SK-N-DZ (cell line): Measurements from ENCODE around the gene EOMES.

Experiments
- DNase-seq: peaks from one replicate; pipeline ENCODE4 v3.0.0-alpha.2; 2015; ENCODE audit warnings: low spot score

EOMES gene

DNA sequence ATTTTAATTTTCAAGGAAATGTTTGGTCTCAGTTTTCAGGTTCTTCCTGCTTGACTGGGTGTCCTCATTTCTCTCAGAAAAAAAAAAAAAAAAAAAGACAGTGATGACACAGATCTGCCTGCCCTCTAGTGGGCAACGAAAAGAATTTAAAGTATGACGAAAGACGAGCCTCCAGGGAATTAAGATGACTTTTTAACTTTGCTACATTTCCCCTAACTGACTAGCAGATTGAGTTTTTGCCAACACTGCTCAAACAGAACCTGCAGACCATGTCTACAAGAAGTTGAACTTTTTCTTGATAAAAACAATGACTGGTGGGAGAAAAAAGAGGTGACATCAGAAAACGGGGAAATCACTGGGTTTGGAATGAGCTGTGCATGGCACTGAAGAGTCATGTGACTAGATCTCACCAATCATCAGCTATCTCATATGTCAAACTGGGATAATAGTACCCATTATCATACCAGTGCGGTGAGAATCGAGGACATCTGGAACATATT lies 40.8 kb downstream of the EOMES start:
- DNase-seq: peak; percentile 83

DNA sequence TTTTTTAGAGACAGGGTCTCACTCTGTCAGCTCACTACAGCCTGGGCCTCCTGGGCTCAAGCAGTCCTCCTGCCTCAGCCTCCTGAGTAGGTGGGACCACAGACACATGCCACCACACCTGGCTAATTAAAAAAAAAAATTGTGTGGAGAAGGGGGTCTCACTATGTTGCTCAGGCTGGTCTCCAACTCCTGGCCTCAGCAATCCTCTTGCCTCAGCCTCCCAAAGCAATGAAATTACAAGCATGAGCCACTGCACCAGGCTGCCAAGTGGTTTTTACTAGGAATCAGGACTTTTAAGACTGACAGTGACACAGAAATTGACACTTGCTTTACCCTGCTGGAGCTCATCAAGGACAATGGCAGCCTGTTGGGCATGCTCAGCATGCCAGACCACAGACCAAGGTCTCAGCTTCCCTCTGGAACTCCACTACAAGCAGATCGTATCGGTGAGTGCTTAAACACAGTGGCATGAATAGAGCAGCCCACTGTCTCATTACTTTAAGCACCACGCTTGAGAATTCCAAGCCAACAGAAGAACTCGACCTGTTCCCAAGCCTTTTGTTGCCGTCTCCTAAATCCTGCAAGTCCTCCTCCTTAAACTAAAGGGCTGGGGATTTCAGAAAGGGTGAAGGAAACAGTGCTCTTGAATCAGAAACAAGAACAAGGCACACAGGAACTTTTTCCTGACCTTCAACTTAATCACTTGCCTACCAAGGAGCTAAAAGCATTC lies 41.4 kb downstream of the EOMES start:
- DNase-seq: no peak

GRCh38 chr3:27679691-27680090 lies 42.4 kb downstream of the EOMES start:
- no peak for DNase-seq

DNA sequence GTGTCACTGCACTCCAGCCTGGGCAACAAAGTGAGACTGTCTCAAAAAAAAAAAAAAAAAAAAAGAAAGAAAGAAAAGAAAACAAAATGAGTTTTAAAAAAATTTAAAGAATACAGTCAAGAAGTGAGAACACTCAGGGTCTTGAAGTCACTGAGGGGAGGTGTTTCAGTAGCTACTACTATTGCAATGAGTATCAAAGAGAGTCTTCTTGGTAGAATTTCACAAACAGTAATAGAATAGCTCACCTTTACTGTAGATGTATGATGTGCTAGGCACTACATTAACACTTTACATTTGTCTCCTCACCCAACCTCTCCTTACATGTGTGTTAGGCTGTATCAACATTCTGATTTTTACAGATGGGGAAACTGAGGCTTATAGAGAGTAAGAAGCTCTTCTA lies 43.9 kb downstream of the EOMES start:
- DNase-seq: no peak

GRCh38 chr3:27677565-27677964 lies 44.6 kb downstream of the EOMES start:
- DNase-seq: no peak

DNA sequence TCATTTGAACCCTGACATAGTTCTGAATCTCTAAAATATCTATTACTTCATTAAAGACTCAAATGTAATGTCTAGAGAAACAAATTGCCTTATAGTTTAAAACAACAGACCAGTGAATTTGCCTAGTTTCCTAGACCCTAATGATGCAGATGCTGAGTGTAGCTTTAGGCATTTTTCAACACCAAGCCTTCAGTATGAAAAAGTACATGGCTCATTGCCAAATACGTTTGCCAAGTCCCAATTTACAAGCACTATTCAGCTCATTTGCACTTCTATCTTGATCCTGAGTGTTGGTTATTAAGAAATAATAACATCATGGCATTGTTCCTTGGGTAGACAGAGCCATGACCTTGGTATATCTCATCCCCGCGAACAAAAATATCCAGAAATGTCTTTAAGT lies 46.8 kb downstream of the EOMES start:
- DNase-seq: no peak

DNA sequence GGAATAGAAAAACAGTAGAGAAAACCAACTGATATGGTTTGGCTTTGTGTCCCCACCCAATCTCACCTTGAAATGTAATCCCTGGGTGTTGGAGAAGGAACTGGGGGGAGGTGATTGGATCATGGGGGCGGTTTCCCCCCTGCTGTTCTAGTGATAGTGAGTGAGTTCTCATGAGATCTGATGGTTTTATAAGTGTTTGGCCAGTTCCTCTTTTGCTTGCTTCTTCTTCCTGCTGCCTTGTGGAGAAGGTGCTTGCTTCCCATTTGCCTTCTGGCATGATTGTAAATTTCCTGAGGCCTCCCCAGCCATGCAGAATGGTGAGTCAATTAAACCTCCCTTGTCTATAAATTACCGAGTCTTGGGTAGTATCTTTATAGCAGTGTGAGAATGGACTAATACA lies 48.4 kb downstream of the EOMES start:
- DNase-seq: no peak

- DNase-seq: no peak
Observed at GRCh38 chr3:27671101-27671500, 51.0 kb downstream of the EOMES start.

DNA sequence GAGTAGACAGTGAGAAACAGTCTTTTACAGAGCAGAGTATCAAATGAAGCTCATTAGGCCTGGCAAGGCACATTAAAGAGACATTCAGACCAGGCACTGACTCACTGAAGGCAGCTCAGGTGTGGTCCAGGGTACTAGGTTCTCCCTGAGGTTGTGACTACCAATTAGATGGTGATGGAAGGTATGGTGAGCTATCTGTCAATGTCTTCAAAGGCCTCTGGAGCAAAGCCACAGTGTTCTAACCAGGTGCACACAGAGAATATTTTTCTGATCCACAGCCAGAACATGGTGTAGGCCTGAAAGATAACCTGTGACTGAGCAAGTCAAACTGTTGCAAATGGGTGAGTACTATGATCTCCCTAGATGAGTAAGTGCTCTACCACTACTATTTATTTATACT lies 51.5 kb downstream of the EOMES start:
- no peak for DNase-seq

DNA sequence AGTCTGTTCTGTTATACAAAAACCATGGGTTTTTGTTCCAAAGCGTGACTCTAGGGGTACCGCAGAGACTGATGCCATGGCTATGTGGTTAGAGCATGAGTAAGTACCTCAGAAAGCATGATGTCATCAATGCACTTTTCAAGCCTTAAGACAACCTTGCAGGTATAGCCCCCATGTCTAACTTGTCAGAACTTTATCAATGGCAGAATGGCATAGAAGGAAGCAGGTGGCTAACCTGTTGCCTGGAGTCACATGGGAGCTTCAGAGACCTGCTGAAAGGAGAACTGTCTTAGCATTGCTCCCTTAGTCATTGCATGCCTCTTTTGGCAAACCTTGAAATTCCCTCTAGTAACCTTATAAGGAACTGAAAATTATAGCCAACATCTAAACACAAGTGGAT lies 52.5 kb downstream of the EOMES start:
- no peak for DNase-seq

- no peak for DNase-seq
Observed at GRCh38 chr3:27667751-27668150, 54.4 kb downstream of the EOMES start.

- peak; percentile 71 for DNase-seq
Observed at GRCh38 chr3:27666708-27667107, 55.4 kb downstream of the EOMES start.

GRCh38 chr3:27666272-27666671 lies 55.9 kb downstream of the EOMES start:
- no peak for DNase-seq
